Activated T-helper 1 cell treated with anti-CD3 and anti-CD28 coated beads, Interleukin-2, amount 50 U/mL, for 16 hours (primary cell): Measurements from ENCODE around the gene CDH22.

ENCODE experiments used
- DNase-seq, 2 donors: peaks; one replicate each; pipeline ENCODE4 v3.0.0-alpha.2; 2020; ENCODE audit warnings: low read depth in 1 of 2, low spot score in 1 of 2

The CDH22 gene

GRCh38 chr20:46268662-46269061 is 39.6 kb downstream of the CDH22 start:
- no peak for DNase-seq

GRCh38 chr20:46268131-46268614 is 40.1 kb downstream of the CDH22 start:
- DNase-seq, result no peak

- no peak for DNase-seq
Measured at GRCh38 chr20:46267108-46268105, 40.9 kb downstream of the CDH22 start.

- no peak for DNase-seq
Measured at GRCh38 chr20:46265539-46265938, 42.8 kb downstream of the CDH22 start.

- DNase-seq, result no peak
Measured at GRCh38 chr20:46264391-46265266, 43.7 kb downstream of the CDH22 start.

- no peak for DNase-seq
Measured at GRCh38 chr20:46261456-46262253, 46.6 kb downstream of the CDH22 start.

GRCh38 chr20:46260936-46261454 is 47.3 kb downstream of the CDH22 start:
- DNase-seq, result no peak

GRCh38 chr20:46260480-46260879 is 47.8 kb downstream of the CDH22 start:
- DNase-seq, result no peak

- DNase-seq, result no peak
Measured at GRCh38 chr20:46259260-46259859, 48.9 kb downstream of the CDH22 start.

- no peak for DNase-seq
Measured at GRCh38 chr20:46257887-46258286, 50.4 kb downstream of the CDH22 start.

GRCh38 chr20:46256293-46256692 is 52.0 kb downstream of the CDH22 start:
- no peak for DNase-seq

- DNase-seq, result peak in 1 of 2 donors; percentile 5
Measured at GRCh38 chr20:46255440-46256104, 52.7 kb downstream of the CDH22 start.

- DNase-seq, result no peak
Measured at GRCh38 chr20:46253391-46253790, 54.9 kb downstream of the CDH22 start.

GRCh38 chr20:46252352-46253091 is 55.8 kb downstream of the CDH22 start:
- DNase-seq, result no peak

- DNase-seq, result no peak
Measured at GRCh38 chr20:46251211-46251673, 57.1 kb downstream of the CDH22 start.

GRCh38 chr20:46250772-46251171 is 57.5 kb downstream of the CDH22 start:
- DNase-seq, result no peak

GRCh38 chr20:46249671-46250070 is 58.6 kb downstream of the CDH22 start:
- no peak for DNase-seq

GRCh38 chr20:46246559-46246958 is 61.7 kb downstream of the CDH22 start:
- DNase-seq, result no peak
